DND-41 (cell line): ENCODE data around the gene ANO5.

Source experiments
- ATAC-seq: fragments of 200-7000 bp; cut with Tn5 transposase; 3 replicates; pipeline ENCODE4 v1.9.1; 2021; ENCODE audit warnings: low read depth; ENCODE audit not compliant: insufficient read depth
- DNase-seq: peaks from one replicate; pipeline ENCODE4 v3.0.0-alpha.2; 2020
- H2AFZ ChIP-seq: 2 replicates; pipeline ENCODE4 v1.6.0; 2012; ENCODE audit warnings: low read depth, low read length
- H3K27ac ChIP-seq: 2 replicates; pipeline ENCODE4 v1.5.1; 2012; ENCODE audit warnings: low read length, inconsistent platforms
- H3K27me3 ChIP-seq: fragments of 200-600 bp; sonication (generic); 2 replicates; pipeline ENCODE4 v1.6.0; 2012; ENCODE audit warnings: low read length, mild to moderate bottlenecking, inconsistent platforms; ENCODE audit not compliant: insufficient read depth, poor library complexity
- H3K36me3 ChIP-seq: 2 replicates; pipeline ENCODE4 v1.5.1; 2012; ENCODE audit warnings: low read length, inconsistent platforms; ENCODE audit not compliant: insufficient read depth
- H3K4me1 ChIP-seq: 2 replicates; pipeline ENCODE4 v1.5.1; 2012; ENCODE audit warnings: mild to moderate bottlenecking, low read length; ENCODE audit not compliant: insufficient read depth
- H3K4me2 ChIP-seq: 2 replicates; pipeline ENCODE4 v1.6.0; 2012; ENCODE audit warnings: mild to moderate bottlenecking, moderate library complexity, low read length, inconsistent platforms; ENCODE audit not compliant: insufficient read depth
- H3K4me3 ChIP-seq, 2 experiments: fragments of 200-600 bp in 1 of 2; shearing (Covaris generic) in 1 of 2; 2 replicates each; pipeline ENCODE4 v1.5.1; 2012 to 2016; ENCODE audit warnings: inconsistent platforms in 2 of 2, low read length in 2 of 2, mild to moderate bottlenecking in 2 of 2, low read depth in 1 of 2, moderate library complexity in 1 of 2
- H3K79me2 ChIP-seq: 2 replicates; pipeline ENCODE4 v1.6.0; 2012; ENCODE audit warnings: low read length, inconsistent platforms; ENCODE audit not compliant: insufficient read depth
- H3K9ac ChIP-seq: 2 replicates; pipeline ENCODE4 v1.6.0; 2012; ENCODE audit warnings: low read depth, mild to moderate bottlenecking, inconsistent platforms, low read length, moderate library complexity
- H3K9me3 ChIP-seq: 2 replicates; pipeline ENCODE4 v1.5.1; 2012; ENCODE audit warnings: low read length, moderate library complexity, mild to moderate bottlenecking, inconsistent platforms; ENCODE audit not compliant: insufficient read depth, severe bottlenecking
- H4K20me1 ChIP-seq: 2 replicates; pipeline ENCODE4 v1.6.0; 2012; ENCODE audit warnings: low read length; ENCODE audit not compliant: insufficient read depth
- EZH2 ChIP-seq: IDR thresholded peaks from 3 replicates; pipeline ENCODE4 v1.6.1; 2012; ENCODE audit warnings: borderline replicate concordance, low read depth, mild to moderate bottlenecking, moderate library complexity, low read length, inconsistent platforms; ENCODE audit not compliant: severe bottlenecking
- TF ChIP-seq, protein P1 (sequence below): IDR thresholded peaks from 2 replicates; pipeline ENCODE4 v1.5.1; 2012; ENCODE audit warnings: borderline replicate concordance, low read length, moderate library complexity, mild to moderate bottlenecking; ENCODE audit not compliant: poor library complexity, severe bottlenecking; ENCODE audit errors: extremely low read depth

The ANO5 gene

DNA sequence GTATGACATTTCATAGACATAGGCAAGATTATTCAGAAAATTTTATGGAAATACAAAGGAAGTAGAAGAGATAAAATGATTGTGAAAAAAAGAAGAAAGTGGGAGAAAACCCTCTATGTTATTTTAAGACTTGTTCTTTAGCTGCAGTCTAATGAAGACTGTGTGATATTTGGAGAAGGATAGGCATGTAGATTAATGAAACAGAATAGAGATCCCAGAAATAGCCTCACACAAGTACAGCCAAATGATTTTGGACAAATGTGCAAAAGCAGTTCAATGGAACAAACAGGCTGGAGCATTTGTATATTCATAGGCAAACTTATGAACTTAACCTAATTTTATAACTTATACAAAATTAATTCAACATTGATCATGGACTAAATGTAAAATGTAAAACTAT, 14.3 kb downstream of the ANO5 start:
- H3K9ac ChIP-seq, result no peak overlapping the region
- H3K36me3 ChIP-seq, result no peaks in the 10 kb centered on the region
- H2AFZ ChIP-seq, result no peak overlapping the region
- TF ChIP-seq EZH2, result no peak
- TF ChIP-seq, protein P1, sequence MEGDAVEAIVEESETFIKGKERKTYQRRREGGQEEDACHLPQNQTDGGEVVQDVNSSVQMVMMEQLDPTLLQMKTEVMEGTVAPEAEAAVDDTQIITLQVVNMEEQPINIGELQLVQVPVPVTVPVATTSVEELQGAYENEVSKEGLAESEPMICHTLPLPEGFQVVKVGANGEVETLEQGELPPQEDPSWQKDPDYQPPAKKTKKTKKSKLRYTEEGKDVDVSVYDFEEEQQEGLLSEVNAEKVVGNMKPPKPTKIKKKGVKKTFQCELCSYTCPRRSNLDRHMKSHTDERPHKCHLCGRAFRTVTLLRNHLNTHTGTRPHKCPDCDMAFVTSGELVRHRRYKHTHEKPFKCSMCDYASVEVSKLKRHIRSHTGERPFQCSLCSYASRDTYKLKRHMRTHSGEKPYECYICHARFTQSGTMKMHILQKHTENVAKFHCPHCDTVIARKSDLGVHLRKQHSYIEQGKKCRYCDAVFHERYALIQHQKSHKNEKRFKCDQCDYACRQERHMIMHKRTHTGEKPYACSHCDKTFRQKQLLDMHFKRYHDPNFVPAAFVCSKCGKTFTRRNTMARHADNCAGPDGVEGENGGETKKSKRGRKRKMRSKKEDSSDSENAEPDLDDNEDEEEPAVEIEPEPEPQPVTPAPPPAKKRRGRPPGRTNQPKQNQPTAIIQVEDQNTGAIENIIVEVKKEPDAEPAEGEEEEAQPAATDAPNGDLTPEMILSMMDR, result no peak
- DNase-seq (no peak), ATAC-seq (no peak)
- H3K4me2 ChIP-seq, result no peak overlapping the region
- H4K20me1 ChIP-seq, result no peaks in the 10 kb centered on the region
- no peaks in the 10 kb centered on the region for H3K4me1 ChIP-seq
- no peaks in the 10 kb centered on the region for H3K27me3 ChIP-seq
- H3K79me2 ChIP-seq, result no peaks in the 10 kb centered on the region
- no peak overlapping the region for H3K4me3 ChIP-seq
- no peaks in the 10 kb centered on the region for H3K9me3 ChIP-seq
- no peak overlapping the region for H3K27ac ChIP-seq

DNA sequence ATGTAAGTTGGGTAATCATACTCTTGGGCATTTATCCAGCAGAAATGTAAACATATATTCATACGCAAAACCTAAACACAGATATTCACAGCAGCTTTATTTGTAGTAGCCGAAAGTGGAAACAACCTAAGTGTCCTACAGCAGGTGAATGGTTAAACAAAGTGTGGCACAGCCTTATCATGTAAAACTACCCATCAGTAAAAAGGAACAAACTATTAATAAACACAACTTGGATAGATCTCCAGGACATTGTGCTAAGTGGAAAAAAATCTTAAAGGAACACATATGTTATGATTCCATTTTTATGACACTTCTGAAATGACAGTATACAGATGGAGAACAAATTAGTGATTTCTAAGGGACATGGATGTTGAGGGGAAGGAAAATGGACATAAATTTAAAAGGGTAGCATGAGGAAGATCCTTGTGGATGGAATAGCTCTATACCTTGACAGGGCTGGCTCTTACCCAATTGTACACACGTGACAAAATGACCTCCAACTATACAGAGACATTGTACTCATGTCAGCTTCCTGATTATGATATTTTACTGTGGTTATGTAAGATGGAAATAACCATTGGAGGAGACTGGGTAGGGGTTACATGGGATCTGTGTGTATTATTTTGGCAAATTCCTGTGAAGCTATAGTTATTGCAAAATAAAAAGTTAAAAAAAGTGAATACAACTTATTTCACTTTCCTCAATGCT, 15.4 kb downstream of the ANO5 start:
- ATAC-seq, result no peak
- H2AFZ ChIP-seq, result no peak overlapping the region
- no peaks in the 10 kb centered on the region for H3K36me3 ChIP-seq
- H3K79me2 ChIP-seq, result no peaks in the 10 kb centered on the region
- no peak for DNase-seq
- no peak overlapping the region for H3K4me2 ChIP-seq
- TF ChIP-seq, protein P1, result no peak
- TF ChIP-seq EZH2, result no peak
- H3K27me3 ChIP-seq, result no peaks in the 10 kb centered on the region
- H4K20me1 ChIP-seq, result no peaks in the 10 kb centered on the region
- H3K4me1 ChIP-seq, result no peaks in the 10 kb centered on the region
- no peak overlapping the region for H3K9ac ChIP-seq
- H3K27ac ChIP-seq, result no peak overlapping the region
- H3K9me3 ChIP-seq, result no peaks in the 10 kb centered on the region
- H3K4me3 ChIP-seq, result no peak overlapping the region

DNA sequence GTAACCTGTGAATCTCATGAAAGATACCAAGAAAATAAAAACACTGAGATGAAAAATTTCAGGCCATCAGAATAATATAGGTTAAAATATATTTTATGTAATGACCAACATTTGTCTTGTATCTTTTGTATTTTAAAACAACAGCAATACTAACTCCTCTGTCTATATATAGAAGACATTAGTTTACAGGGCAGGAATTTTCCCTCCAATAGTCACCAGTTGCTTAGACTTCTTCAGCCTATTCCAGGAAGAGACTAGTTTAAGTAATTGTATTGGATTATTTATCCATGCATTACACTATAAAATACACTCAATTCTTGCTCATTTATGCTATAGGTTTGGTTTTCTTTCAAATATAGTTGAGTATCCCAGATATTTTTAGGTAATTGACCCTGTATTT, 24.1 kb downstream of the ANO5 start:
- H3K27ac ChIP-seq, result no peak overlapping the region
- TF ChIP-seq, protein P1, result no peak
- H3K9me3 ChIP-seq, result no peaks in the 10 kb centered on the region
- no peaks in the 10 kb centered on the region for H3K79me2 ChIP-seq
- H3K4me1 ChIP-seq, result no peaks in the 10 kb centered on the region
- no peak overlapping the region for H3K4me3 ChIP-seq
- no peak overlapping the region for H3K9ac ChIP-seq
- no peaks in the 10 kb centered on the region for H3K36me3 ChIP-seq
- H3K27me3 ChIP-seq, result no peaks in the 10 kb centered on the region
- H4K20me1 ChIP-seq, result no peaks in the 10 kb centered on the region
- DNase-seq, result no peak
- no peak overlapping the region for H2AFZ ChIP-seq
- no peak overlapping the region for H3K4me2 ChIP-seq
- ATAC-seq, result no peak

DNA sequence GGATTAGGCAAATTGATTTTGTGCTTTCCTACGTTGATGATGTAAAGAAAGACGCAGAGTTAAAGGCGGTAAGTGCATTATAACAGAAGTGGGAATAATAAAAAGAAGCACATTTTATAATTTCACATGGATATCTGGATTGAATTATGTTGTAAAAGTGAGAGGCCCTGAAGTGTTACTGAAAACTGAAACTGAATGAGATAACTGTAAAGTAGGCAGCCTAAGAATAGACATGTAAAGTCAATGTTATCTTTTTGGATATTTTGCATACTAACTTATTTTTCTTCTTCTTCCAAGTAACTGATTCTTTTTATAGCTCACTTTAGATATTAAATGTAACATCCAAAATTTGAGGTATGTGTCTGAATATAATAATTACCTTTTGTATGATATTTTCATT, 28.3 kb downstream of the ANO5 start:
- H3K79me2 ChIP-seq, result no peaks in the 10 kb centered on the region
- no peak overlapping the region for H3K9ac ChIP-seq
- TF ChIP-seq EZH2, result no peak
- TF ChIP-seq, protein P1, result no peak
- no peaks in the 10 kb centered on the region for H4K20me1 ChIP-seq
- DNase-seq, result no peak
- ATAC-seq, result no peak
- H3K4me2 ChIP-seq, result no peak overlapping the region
- H3K4me3 ChIP-seq, result no peak overlapping the region
- H3K4me1 ChIP-seq, result no peaks in the 10 kb centered on the region
- H3K36me3 ChIP-seq, result no peaks in the 10 kb centered on the region
- H3K27me3 ChIP-seq, result no peaks in the 10 kb centered on the region
- H3K9me3 ChIP-seq, result no peaks in the 10 kb centered on the region
- no peak overlapping the region for H3K27ac ChIP-seq
- H2AFZ ChIP-seq, result no peak overlapping the region
